HTR-8/SVneo (cell line): ENCODE results near the gene IFIT2.
"Not testable (repeated sequence)": the region's sequence is repeated elsewhere in the genome, so short reads cannot be mapped to it uniquely, and the experiment has no call there.

ENCODE experiments used
- DNase-seq: peaks from one replicate; pipeline ENCODE4 v3.0.0; 2011; ENCODE audit warnings: low spot score, mixed read lengths; ENCODE audit not compliant: insufficient read length
- FAIRE-seq: peaks from 2 replicates; lab custom pipeline; 2011; peaks lifted over from hg19 to GRCh38; lab: Jason Lieb, UNC

The IFIT2 gene

GRCh38 chr10:89278900-89279392 is 22.9 kb upstream of the IFIT2 start:
- DNase-seq (no peak), FAIRE-seq (no peak)

DNA sequence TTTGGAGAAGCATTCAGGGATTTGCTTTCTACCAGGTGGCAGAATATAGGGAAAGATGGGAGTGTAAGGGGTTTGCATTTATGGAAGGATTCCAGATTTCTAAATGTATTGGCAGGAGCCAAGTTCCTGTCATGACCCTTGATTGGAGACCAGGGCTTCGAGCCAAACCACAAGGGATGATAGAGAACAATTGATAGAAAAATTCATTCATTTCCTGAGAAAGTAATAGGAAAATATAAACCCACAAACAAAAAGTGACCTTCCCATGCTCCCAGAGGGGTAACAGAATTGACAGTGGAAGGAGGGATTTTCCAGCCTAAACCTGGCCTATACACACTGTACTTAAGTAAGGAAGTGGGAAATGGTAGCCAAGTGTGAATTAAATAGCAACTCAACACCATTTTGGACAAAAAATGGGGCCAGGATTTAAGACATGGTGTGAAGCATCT is 22.4 kb upstream of the IFIT2 start:
- FAIRE-seq (no peak), DNase-seq (no peak)

- no peak for FAIRE-seq
Measured at GRCh38 chr10:89280508-89280907, 21.3 kb upstream of the IFIT2 start.

DNA sequence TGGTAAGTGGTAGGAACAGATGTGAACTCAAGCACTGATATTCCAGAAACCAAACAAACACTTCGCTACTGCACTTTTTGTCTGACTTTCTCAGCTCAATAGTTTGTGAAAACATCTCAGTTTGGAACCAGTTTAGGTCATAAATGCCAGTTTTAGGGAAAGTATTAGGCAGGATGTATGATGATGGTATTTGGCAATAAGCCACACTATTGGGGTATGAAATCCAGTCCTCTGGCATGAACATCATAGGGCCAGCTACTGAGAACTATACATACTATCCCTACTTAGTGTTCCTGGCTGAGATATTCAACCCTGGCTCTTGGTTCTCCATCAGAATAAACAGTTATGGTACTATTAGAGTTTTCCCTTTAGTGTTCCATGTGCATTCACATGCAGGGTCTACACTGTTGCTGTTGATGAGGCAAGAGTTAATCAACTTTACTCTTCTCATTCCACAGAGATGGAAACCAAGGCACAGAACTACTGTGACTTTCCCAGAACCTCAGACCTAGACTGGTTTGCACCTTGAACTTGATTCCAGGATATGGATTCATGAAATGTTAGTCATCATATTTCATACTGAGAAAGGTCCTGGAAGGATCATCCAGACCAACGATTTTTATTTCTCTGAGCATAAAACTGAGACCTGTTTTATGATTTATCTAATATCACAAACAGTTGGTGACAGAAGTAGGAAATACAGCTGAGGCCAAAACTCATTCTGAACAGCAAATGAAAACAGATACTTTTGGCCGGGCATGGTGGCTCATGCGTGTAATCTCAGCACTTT is 20.0 kb upstream of the IFIT2 start:
- no peak for FAIRE-seq
- no peak for DNase-seq

More at GRCh38 chr10:89280508-89280907, 21.3 kb upstream of the IFIT2 start:
- no peak for DNase-seq

DNA sequence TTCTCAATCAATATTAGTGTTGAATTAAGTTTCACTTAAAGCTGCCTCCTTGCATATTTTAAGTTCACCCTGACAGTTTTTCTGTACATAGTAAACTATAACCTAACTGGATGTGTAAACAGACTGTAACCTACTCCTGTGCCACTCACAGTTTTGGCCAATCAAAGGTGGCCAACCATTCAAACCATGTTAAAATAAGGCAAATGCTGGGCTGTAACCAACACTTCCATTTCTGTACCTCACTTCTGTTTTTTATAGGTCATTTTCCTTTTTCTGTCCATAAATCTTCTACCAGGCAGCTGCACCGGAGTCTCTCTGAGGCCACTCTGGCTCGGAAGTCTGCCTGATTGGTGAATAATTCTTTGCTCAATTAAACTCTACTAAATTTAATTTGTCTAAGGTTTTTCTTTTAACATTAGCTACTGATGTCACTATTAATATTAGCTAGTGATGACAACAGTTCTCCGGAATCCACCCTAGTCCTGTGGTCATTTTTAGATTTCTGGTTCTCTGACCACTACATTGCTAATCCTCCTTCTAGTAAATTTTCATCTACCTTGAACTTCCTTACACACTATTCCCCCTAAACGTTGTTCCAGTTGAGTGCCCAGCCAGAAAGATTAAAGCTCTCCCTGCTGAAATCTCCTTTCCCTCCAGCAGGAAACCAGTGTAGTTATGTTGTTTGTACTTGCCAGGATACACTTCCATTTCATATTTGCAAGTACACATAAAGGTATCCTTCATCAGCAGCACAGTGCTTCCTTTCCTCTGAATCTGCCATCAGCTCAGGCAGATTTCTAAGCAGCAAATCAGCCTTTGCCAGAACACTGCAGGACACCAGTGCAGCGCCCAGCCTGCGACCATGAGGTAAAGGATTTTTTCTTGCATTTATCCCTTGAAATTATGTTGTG is 18.6 kb upstream of the IFIT2 start:
- FAIRE-seq: no peak
- no peak for DNase-seq

DNA sequence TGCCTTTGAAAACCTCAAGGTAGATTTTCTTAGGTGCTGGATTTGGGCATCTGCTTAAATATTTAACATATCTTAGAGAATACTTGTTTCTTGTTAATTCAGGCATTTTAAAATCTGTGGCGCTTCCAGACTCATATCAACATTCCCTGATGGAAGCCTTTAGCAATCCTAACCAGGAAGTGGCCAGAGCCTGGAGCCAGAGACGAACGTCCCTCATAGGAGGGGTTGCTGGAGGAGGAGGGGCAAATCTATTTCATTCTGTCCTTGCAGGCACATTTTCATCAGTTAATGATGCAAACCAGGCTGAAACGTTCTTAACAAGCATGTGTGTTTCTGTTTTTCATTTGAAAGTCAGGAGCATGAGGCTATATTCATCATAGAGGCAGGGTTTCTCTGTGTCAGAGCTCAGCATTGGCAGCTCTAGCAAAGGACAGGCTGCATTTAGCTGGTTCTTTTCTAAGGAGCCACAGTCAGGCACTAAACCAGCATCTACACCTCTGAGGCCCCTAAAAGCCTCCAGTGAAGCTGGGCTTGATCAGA is 17.8 kb upstream of the IFIT2 start:
- DNase-seq: no peak

DNA sequence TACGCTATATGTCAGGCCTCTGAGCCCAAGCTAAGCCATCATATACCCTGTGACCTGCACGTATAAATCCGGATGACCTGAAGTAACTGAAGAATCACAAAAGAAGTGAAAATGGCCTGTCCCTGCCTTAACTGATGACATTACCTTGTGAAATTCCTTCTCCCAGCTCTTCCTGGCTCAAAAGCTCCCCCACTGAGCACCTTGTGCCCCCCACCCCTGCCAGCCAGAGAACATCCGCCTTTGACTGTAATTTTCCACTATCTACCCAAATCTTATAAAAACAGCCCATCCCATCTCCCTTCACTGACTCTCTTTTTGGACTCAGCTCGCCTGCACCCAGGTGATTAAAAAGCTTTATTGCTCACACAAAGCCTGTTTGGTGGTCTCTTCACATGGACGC is 17.1 kb upstream of the IFIT2 start:
- not testable (repeated sequence) for DNase-seq, FAIRE-seq

More for the DNA sequence above, 17.8 kb upstream of the IFIT2 start:
- no peak for FAIRE-seq

DNA sequence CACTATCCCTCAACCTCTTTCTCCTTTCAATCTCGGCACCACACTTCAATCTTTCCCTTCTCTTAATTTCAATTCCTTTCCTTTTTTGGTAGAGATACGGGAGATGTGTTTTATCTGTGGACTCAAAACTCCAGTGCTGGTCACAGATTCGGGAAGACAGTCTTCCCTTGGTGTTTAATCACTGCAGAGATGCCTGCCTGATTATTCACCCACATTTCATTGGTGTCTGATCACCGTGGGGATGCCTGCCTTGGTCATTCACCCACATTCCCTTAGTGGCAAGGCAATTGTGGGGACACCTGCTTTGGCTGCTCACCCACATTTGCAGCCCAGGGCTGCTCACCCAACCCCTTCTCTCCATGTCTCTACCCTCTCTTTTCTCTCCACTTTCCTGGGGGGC is 16.5 kb upstream of the IFIT2 start:
- FAIRE-seq, DNase-seq: not testable (repeated sequence)

DNA sequence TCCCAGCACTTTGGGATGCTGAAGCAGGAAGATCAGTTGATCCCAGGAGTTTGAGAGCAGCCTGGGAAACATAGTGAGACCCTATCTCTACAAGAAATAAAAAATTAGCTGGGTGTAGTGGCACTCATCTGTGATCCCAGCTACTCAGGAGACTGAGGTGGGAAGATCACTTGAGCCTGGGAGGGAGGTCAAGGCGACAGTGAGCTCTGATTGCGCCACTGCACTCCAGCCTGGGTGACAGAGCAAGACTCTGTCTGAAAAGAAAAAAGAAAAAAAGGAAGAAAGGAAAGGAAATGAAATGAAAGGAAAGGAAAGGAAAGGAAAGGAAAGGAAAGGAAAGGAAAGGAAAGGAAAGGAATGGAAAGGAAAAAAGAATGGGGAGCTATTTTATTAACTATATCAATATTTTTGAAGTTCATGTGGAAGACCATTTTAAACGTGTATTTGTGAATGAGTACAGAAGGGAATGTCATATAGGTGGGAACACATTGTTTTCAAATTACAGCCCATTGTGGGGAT is 7.1 kb upstream of the IFIT2 start:
- no peak for DNase-seq
- FAIRE-seq: no peak

DNA sequence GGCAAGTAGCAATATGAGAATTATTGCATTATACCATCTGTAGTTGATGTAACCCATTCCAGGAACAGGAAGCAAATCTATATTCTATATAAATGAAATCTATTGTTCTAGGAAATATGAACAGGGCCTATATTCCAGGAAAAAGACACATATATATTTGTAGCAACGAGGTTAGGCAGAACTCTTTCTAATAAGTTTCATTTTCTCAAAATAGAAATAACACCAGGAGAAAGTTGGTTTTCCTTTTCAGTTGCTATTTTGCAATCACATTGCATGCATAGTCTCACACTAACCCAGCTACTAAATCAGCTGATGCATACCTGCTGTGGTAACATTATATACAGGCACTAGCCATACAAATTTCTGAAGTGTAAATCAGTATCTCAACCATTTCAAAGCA is 6.2 kb upstream of the IFIT2 start:
- FAIRE-seq (no peak), DNase-seq (no peak)

- FAIRE-seq: no peak
- DNase-seq: no peak
Measured at GRCh38 chr10:89296220-89296648, 5.6 kb upstream of the IFIT2 start.

GRCh38 chr10:89297356-89297755 is 4.5 kb upstream of the IFIT2 start:
- FAIRE-seq: no peak

GRCh38 chr10:89297791-89298190 is 4.1 kb upstream of the IFIT2 start:
- DNase-seq (no peak), FAIRE-seq (no peak)

More at GRCh38 chr10:89297356-89297755, 4.5 kb upstream of the IFIT2 start:
- DNase-seq: no peak

DNA sequence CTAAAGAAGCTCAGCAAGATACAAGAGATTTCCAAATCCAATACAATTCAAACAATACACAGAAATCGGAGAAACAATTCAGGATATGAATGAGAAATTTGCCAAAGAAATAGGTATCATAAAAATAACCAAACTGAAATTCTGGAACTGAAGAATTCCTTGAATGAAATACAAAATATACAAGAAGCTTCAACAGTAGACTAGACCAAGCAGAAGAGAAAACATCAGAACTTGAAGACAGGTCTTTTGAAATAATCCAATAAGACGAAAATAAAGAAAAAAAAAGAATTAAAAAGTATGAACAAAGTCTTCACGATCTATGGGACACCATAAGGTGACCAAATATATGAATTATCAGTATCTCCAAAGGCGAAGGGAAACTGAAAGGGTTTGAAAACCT is 2.8 kb upstream of the IFIT2 start:
- no peak for FAIRE-seq
- no peak for DNase-seq

DNA sequence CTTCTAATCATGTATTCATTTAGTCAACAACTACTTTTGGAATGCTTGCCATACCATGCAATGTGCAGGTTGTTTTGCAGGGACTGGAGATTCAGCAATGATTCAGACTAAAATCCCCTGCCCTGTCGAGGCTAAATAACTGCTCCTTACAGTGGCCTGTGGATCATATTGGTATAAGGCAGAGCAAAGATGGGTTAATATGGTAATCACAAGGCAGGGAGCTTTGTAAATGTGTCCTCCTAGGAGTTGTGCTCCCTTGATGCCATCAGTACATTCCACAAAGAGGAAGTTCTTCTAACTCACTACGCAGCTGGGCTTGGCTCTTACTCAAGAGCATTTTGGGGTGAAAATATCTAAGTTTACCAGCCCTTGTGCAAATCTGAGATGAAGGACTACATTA is 614 bp upstream of the IFIT2 start:
- no peak for DNase-seq
- peak; percentile 69 for FAIRE-seq

GRCh38 chr10:89302625-89303024 is 779 bp downstream of the IFIT2 start:
- no peak for FAIRE-seq

DNA sequence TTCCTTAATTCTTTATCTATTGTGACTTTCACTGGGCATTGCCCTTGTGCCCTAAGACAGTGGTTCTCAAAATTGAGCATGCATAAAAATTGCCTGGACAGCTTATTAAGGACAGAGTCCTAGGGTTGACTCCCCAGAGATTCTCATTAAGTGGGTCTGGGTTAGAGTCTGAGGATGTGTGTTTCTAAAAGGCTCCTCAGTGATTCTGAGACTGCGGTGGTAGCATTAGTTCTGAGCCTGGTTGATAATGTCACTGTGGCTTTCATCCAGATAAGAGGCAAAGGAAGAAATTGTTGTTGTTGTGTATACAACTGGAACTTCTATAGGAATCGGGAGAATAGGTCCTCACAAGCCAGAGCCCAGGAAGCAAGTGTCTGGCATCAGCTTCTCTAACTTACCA is 1.3 kb downstream of the IFIT2 start:
- no peak for FAIRE-seq
- no peak for DNase-seq

More at GRCh38 chr10:89302625-89303024, 779 bp downstream of the IFIT2 start:
- DNase-seq: no peak

DNA sequence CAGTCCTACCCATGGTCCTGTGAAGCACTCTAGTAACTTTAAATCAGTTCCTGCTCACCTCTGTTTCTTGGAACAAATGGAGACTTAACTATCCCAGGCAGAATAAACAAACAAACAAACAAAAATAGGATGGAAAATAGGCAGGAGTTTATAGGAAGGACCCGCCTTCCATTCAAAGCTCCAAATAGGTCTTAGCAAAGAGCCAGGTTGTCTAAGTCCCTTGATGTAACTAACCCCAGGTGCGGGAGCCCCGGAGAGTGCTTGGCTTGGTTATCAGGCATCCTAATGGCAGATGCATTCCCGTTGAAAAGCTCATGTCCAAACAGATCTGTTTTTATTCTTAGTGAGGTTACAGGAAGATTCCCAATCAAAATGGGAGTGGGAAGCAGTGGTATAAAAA is 2.2 kb downstream of the IFIT2 start:
- no peak for FAIRE-seq
- DNase-seq: no peak

- FAIRE-seq (no peak), DNase-seq (no peak)
Measured at GRCh38 chr10:89304446-89304845, 2.6 kb downstream of the IFIT2 start.

DNA sequence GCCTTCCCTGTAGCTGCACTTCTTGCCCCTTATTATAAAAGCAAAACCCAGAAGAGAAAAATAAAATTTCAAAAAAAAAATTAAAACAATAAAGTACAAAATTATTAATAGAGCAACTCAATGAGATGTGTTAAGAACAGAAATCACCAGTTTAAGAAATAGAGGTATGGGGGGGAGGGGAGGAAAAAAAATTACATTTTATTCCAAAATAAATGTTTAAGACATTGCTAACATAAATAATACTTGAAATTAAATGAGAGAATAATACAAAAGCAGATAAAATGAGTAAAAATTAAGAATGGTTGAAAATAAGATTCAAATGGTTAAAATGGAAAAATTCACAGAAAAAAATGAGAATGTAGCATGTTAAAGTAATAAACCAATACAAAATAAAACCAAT is 3.1 kb downstream of the IFIT2 start:
- FAIRE-seq: no peak
- no peak for DNase-seq
